WERI-Rb-1 (cell line): Measurements from ENCODE around the gene PSTPIP1.

ENCODE experiments used
- DNase-seq: peaks from one replicate; pipeline ENCODE4 v3.0.0-alpha.2; 2020
- H3K27ac ChIP-seq: fragments of 250-450 bp; sonication (Bioruptor Pico); 2 replicates; pipeline ENCODE4 v1.5.1; 2020; ENCODE audit warnings: mild to moderate bottlenecking, moderate library complexity
- H3K27me3 ChIP-seq: fragments of 250-450 bp; sonication (Bioruptor Pico); 2 replicates; pipeline ENCODE4 v1.5.1; 2021; ENCODE audit warnings: mild to moderate bottlenecking, low read depth, moderate library complexity; ENCODE audit not compliant: insufficient read depth, severe bottlenecking
- H3K36me3 ChIP-seq: fragments of 250-450 bp; sonication (Bioruptor Pico); 2 replicates; pipeline ENCODE4 v1.5.1; 2020; ENCODE audit warnings: mild to moderate bottlenecking, moderate library complexity
- H3K4me3 ChIP-seq: 2 replicates; pipeline ENCODE4 v1.5.1; 2011; ENCODE audit warnings: low read depth, mild to moderate bottlenecking, control low read depth, low read length
- H3K9me3 ChIP-seq: fragments of 250-450 bp; sonication (Bioruptor Pico); 2 replicates; pipeline ENCODE4 v1.5.1; 2021; ENCODE audit warnings: mild to moderate bottlenecking, moderate library complexity; ENCODE audit not compliant: severe bottlenecking
- CTCF ChIP-seq: IDR thresholded peaks from 2 replicates; pipeline ENCODE4 v1.5.1; 2011; ENCODE audit warnings: low read depth, mild to moderate bottlenecking, control low read depth, inconsistent platforms, low read length

The PSTPIP1 gene

GRCh38 chr15:76974456-76975036 lies 20.4 kb upstream of the PSTPIP1 start:
- H3K27ac ChIP-seq: no peak overlapping the region
- no peaks in the 10 kb centered on the region for H3K36me3 ChIP-seq
- no peak for TF ChIP-seq CTCF
- no peaks in the 10 kb centered on the region for H3K27me3 ChIP-seq
- no peak for DNase-seq
- H3K4me3 ChIP-seq: no peak overlapping the region
- H3K9me3 ChIP-seq: no peaks in the 10 kb centered on the region

DNA sequence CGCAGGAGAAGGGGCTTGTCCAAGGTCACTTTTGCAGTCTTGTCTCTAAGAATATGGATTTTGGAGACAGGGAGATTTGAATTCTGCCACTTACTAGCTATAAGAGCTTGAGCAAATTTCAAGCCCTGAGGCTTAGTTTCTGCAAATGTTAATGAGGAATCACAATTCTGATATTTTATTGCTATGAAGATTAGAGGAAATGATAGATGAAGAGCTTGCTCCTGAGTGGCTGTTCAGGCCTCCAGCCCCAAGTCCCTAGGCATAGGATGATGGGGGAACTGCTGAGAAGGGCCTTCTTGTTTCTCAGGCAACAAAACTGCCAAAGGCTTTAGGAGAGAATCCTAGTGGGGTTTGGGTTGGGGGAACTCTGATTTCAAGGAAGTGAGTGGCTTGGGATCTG lies 18.8 kb upstream of the PSTPIP1 start:
- H3K27me3 ChIP-seq: no peaks in the 10 kb centered on the region
- no peaks in the 10 kb centered on the region for H3K9me3 ChIP-seq
- H3K27ac ChIP-seq: no peak overlapping the region
- no peaks in the 10 kb centered on the region for H3K36me3 ChIP-seq
- no peak for TF ChIP-seq CTCF
- DNase-seq: no peak
- H3K4me3 ChIP-seq: no peak overlapping the region

- Histone ChIP-seq H3K27ac (no peak overlapping the region), H3K4me3 (no peak overlapping the region), H3K36me3 (no peaks in the 10 kb centered on the region), H3K9me3 (no peaks in the 10 kb centered on the region), H3K27me3 (no peaks in the 10 kb centered on the region)
- TF ChIP-seq CTCF: no peak
- no peak for DNase-seq
These were observed 18.2 kb upstream of the PSTPIP1 start for GRCh38 chr15:76976572-76977270.

DNA sequence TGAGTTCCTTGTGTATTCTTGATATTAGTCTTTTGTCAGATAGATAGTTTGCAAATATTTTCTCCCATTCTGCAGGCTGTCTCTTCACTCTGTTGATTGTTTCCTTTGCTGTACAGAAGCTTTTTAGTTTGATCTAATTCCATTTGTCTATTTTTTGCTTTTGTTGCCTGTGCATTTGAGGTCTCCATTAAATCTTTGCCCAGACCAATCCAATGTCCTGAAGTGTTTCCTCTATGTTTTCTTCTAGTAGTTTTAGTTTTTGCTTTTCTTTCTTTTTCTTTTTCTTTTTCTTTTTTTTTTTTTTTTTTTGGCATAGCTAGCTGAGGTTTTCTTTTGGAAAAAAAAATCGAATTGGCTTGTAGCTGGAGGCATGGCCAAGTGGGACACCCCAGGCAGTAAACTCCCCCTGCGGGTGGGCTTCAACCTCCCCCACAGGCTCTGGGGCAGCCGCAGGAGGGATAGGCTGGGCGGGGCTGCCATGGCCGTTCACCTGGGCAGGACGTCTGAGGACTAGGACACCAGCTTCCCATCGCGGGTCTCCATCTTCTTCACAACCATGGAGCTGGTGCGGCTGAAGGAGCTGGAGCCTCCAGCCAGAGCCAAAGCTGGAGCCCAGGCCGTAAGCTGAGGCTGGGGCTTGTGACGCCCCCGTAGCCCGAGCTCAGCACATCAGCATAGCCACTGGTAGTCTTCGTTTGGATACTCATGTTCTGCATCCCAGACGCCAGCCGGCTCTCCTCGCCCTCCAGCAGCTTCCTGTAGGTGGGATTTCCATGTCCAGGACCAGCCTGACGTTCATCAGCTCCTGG lies 16.2 kb upstream of the PSTPIP1 start:
- no peak overlapping the region for H3K27ac ChIP-seq

GRCh38 chr15:76979331-76979925 lies 15.5 kb upstream of the PSTPIP1 start:
- H3K27me3 ChIP-seq: no peaks in the 10 kb centered on the region
- no peaks in the 10 kb centered on the region for H3K36me3 ChIP-seq
- H3K4me3 ChIP-seq: no peak overlapping the region
- TF ChIP-seq CTCF: no peak
- H3K27ac ChIP-seq: no peak overlapping the region
- no peaks in the 10 kb centered on the region for H3K9me3 ChIP-seq
- DNase-seq: no peak

More for the DNA sequence above, 16.2 kb upstream of the PSTPIP1 start:
- no peak overlapping the region for H3K4me3 ChIP-seq
- H3K9me3 ChIP-seq: no peaks in the 10 kb centered on the region
- H3K36me3 ChIP-seq: no peaks in the 10 kb centered on the region
- no peak for TF ChIP-seq CTCF
- DNase-seq: no peak
- no peaks in the 10 kb centered on the region for H3K27me3 ChIP-seq
